Measurements from ENCODE around the gene MIEF1. TPM values are rescaled to one million over a fixed set of nuclear protein-coding genes. Genes with fewer than 3 reads are reported as not detected.
A peak's percentile ranks its signal among the peaks of the same experiment; 100 is the strongest.

Gene MIEF1
- total RNA-seq, 1 donor from 2014 or later: 32.4 TPM

GRCh38 chr22:39530692-39531331 lies 28.7 kb downstream of the MIEF1 start:
- peak; percentile 31 for TF ChIP-seq CTCF (IDR thresholded peaks at IDR 0.05; ENCODE audit: unreplicated experiment)
- peak overlapping the region; percentile 81 for H3K27ac Mint-ChIP-seq
- H3K9me3 Mint-ChIP-seq (ENCODE audit: low read depth): no peaks in the 10 kb centered on the region
- DNase-seq (ENCODE audit: low spot score, unreplicated experiment): no peak
- H3K27me3 Mint-ChIP-seq: no peaks in the 10 kb centered on the region
- H3K4me1 Mint-ChIP-seq (ENCODE audit: low read depth): peaks cover 38% of the 10 kb centered on the region
- H3K4me3 Mint-ChIP-seq (ENCODE audit: low read depth): peak overlapping the region; percentile 93
- peaks cover 6% of the 10 kb centered on the region for H3K36me3 Mint-ChIP-seq (ENCODE audit: insufficient read depth)

- H3K27ac Mint-ChIP-seq: peak within 1 kb of the TSS; percentile 94
- no peaks in the 10 kb centered on the region for H3K9me3 Mint-ChIP-seq (ENCODE audit: low read depth)
- TF ChIP-seq CTCF (IDR thresholded peaks at IDR 0.05; ENCODE audit: unreplicated experiment): no peak
- peaks cover 6% of the 10 kb centered on the region for H3K36me3 Mint-ChIP-seq (ENCODE audit: insufficient read depth)
- H3K4me1 Mint-ChIP-seq (ENCODE audit: low read depth): peaks cover 34% of the 10 kb centered on the region
- H3K4me3 Mint-ChIP-seq (ENCODE audit: low read depth): peak within 1 kb of the TSS; percentile 93
- DNase-seq (ENCODE audit: low spot score, unreplicated experiment): peak; percentile 97
- no peaks in the 10 kb centered on the region for H3K27me3 Mint-ChIP-seq
Observed at GRCh38 chr22:39532215-39533073, 30.4 kb downstream of the MIEF1 start, which contains the start of gene RPS19BP1. RPS19BP1 (minus strand) TSS chr22:39532748; CDS start chr22:39532738, 10 bp downstream.

GRCh38 chr22:39534092-39534506 lies 32.0 kb downstream of the MIEF1 start:
- no peak overlapping the region for H3K4me3 Mint-ChIP-seq (ENCODE audit: low read depth)
- peaks cover 23% of the 10 kb centered on the region for H3K4me1 Mint-ChIP-seq (ENCODE audit: low read depth)
- DNase-seq (ENCODE audit: low spot score, unreplicated experiment): no peak
- no peaks in the 10 kb centered on the region for H3K9me3 Mint-ChIP-seq (ENCODE audit: low read depth)
- H3K36me3 Mint-ChIP-seq (ENCODE audit: insufficient read depth): peaks cover 5% of the 10 kb centered on the region
- H3K27ac Mint-ChIP-seq: no peak overlapping the region
- no peak for TF ChIP-seq CTCF (IDR thresholded peaks at IDR 0.05; ENCODE audit: unreplicated experiment)
- H3K27me3 Mint-ChIP-seq: no peaks in the 10 kb centered on the region

GRCh38 chr22:39534591-39535356 lies 32.7 kb downstream of the MIEF1 start:
- no peaks in the 10 kb centered on the region for H3K27me3 Mint-ChIP-seq
- peaks cover 4% of the 10 kb centered on the region for H3K36me3 Mint-ChIP-seq (ENCODE audit: insufficient read depth)
- peak; percentile 97 for TF ChIP-seq CTCF (IDR thresholded peaks at IDR 0.05; ENCODE audit: unreplicated experiment)
- no peak overlapping the region for H3K4me3 Mint-ChIP-seq (ENCODE audit: low read depth)
- H3K27ac Mint-ChIP-seq: no peak overlapping the region
- no peaks in the 10 kb centered on the region for H3K9me3 Mint-ChIP-seq (ENCODE audit: low read depth)
- peak; percentile 93 for DNase-seq (ENCODE audit: low spot score, unreplicated experiment)
- peaks cover 19% of the 10 kb centered on the region for H3K4me1 Mint-ChIP-seq (ENCODE audit: low read depth)

- H3K4me1 Mint-ChIP-seq (ENCODE audit: low read depth): peaks cover 16% of the 10 kb centered on the region
Observed at GRCh38 chr22:39535357-39535725, 33.3 kb downstream of the MIEF1 start.

More at GRCh38 chr22:39535357-39535725, 33.3 kb downstream of the MIEF1 start:
- Mint-ChIP-seq H3K36me3 (ENCODE audit: insufficient read depth) (no peaks in the 10 kb centered on the region), H3K27me3 (peaks cover 3% of the 10 kb centered on the region), H3K27ac (no peak overlapping the region), H3K9me3 (ENCODE audit: low read depth) (no peaks in the 10 kb centered on the region), H3K4me3 (ENCODE audit: low read depth) (no peak overlapping the region)
- DNase-seq (ENCODE audit: low spot score, unreplicated experiment): no peak
- no peak for TF ChIP-seq CTCF (IDR thresholded peaks at IDR 0.05; ENCODE audit: unreplicated experiment)
